IPS-11a (cell line): Measurements from ENCODE around the gene SERPINE1.

Experiments used
- H3K4me3 ChIP-seq: one replicate; pipeline ENCODE4 v1.5.1; 2013; ENCODE audit warnings: low read depth, low read length, control low read depth

Gene SERPINE1

GRCh38 chr7:101151908-101152651, 25.2 kb downstream of the SERPINE1 start:
- H3K4me3 ChIP-seq = no peak overlapping the region

DNA sequence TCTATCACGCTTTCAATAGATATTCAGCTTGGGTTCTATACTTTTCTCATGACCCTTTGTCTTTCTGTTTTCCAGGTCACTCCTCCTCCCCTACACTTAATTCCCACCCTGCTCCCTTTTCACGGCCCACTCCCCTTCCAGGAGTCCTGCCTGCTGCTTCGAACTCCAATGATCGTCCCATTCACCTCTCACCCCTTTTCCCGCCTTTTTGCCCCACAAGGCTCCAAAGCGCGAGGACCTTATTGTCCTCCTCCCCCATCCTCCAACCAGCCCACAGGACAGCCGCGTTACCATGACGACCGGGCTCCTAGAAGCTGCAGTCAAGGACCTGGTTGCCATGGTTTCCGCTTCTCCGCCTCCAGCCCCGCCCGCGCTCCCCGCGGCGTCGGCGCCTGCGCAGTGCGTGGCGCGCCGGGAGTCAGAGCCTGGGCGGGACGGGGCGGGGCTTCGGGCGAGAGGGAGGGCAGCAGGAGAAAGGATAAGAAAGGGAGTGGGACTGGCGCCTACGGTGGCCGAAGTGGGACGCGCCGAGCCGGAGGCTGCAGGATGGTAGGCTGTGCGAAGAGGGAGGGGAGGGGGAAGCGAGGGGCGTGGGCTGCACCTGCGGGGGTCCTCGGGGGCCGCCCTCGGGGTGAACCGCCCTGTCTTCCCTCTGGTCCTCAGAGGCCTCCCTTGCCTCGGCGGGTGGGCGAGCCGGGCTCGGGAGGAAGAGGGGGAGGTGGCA, 27.2 kb downstream of the SERPINE1 start, which contains the start of gene AP1S1:
TSS of gene AP1S1 (plus strand) at position 508 of the 724 bp plus-strand sequence. CDS start at position 547, 39 bp downstream.
- H3K4me3 ChIP-seq = peak within 1 kb of the TSS; percentile 51

DNA sequence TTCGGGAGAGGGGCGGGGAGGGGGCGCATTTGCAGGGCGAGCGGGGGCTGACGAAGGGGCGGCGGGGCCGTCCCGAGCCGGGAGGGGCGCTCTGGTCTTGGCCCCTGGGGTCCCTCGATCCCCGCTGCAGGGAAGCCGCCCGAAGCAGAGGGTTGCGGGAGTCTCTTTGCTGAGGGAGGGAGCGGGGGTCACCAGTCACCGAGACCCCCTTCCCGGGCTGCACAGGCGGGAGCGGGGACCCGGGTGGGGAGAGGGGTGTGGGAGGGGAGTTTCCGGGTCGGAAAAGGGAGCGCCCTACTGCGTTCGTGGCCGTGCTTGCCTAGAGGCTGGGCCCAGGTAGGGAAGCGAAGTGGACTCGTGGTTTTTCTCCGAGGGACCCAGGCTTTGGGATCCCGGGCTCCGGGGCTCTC, 27.8 kb downstream of the SERPINE1 start:
- H3K4me3 ChIP-seq = peak overlapping the region; percentile 51

- peak overlapping the region; percentile 51 for H3K4me3 ChIP-seq
Measured at GRCh38 chr7:101155303-101155702, 28.4 kb downstream of the SERPINE1 start.

DNA sequence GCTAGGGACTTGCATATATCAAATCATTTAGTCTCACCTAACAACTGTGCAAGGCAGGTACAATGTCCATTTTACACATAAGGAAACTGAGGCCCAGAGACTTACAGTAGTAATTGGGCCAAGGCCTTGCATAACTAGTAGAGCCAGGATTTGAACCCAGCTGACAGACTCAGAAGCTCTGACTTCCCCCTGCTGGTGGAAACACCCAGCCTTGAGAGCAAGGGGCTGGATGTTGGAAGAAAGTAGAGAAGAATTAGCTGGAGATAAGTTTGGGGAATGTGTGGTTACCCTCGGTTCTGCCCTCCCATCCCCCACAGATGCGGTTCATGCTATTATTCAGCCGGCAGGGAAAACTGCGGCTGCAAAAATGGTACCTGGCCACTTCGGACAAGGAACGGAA, 29.4 kb downstream of the SERPINE1 start:
- H3K4me3 ChIP-seq = no peak overlapping the region

- H3K4me3 ChIP-seq = no peak overlapping the region
Measured at GRCh38 chr7:101156866-101157589, 30.1 kb downstream of the SERPINE1 start.

GRCh38 chr7:101159696-101160674, 33.1 kb downstream of the SERPINE1 start:
- no peak overlapping the region for H3K4me3 ChIP-seq

DNA sequence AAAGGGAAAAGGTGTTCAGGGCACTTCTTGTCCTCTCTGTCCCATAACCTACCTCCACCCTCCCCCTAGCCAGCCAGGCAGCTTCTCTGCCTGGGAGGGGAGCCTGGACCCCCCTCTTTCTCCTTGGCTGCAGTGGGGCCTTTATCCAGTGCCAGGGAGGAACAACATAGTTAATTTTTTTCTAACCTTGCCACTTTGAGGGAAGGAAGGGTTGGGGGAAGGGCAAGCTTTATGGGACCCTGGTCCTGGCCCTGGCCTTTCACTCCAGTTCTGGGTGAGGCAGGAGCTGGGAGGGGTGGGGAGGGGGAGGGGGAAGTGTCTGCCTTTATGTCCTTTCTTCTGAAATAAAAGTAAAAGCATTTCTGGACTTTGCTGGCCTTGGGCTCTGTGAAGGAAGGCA, 34.0 kb downstream of the SERPINE1 start:
- no peak overlapping the region for H3K4me3 ChIP-seq

GRCh38 chr7:101161692-101162471, 35.0 kb downstream of the SERPINE1 start:
- no peak overlapping the region for H3K4me3 ChIP-seq

DNA sequence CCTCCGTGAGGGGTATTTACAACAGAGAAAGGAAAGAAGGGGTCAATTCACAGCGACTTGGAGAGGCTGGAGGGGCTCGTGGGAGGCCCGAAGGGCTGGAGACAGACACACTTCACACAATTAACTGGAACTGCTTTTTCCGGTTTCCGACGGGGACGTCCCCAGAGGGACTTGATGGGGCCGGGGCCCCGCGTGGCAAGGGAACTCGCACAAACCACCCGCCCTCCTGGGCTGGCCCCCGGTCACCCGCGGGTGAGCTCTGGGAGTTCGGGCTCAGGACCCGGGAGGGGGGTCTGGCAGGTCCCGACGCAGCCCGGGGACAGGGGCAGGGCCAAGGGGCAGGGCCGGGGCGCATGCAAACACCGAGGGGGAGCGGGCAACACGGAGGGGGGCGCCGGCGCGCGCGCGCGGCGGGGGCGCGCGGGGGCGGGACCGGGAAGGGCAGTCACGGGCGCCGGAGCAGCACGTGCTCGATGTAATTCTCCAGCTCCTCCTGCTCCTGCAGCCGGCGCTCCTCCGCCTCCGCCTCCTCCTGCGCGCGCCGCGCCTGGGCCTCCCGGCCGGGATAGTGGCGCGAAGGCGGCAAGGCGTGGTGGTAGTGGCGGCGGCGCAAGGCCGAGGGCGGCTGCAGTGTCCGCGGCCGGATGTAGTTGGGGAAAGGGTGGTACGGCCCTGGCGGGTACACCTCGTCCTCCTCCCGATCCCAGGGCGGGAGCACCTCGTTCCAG, 35.8 kb downstream of the SERPINE1 start:
- peak overlapping the region; percentile 43 for H3K4me3 ChIP-seq

GRCh38 chr7:101163279-101164070, 36.6 kb downstream of the SERPINE1 start:
- H3K4me3 ChIP-seq = peak overlapping the region; percentile 67

GRCh38 chr7:101164071-101164840, 37.4 kb downstream of the SERPINE1 start:
- peak overlapping the region; percentile 67 for H3K4me3 ChIP-seq

GRCh38 chr7:101165075-101165957, 38.4 kb downstream of the SERPINE1 start, which contains the start of gene VGF:
Gene VGF, minus strand, starts transcription at chr7:101165569. Its CDS starts 726 bp downstream, at chr7:101164843.
- peak within 1 kb of the TSS; percentile 67 for H3K4me3 ChIP-seq

GRCh38 chr7:101165958-101166647, 39.2 kb downstream of the SERPINE1 start:
- H3K4me3 ChIP-seq = peak overlapping the region; percentile 37

- peak overlapping the region; percentile 45 for H3K4me3 ChIP-seq
Measured at GRCh38 chr7:101166648-101166908, 39.7 kb downstream of the SERPINE1 start.
